ENCODE results near the gene KLRC3. TPM values are rescaled to one million over a fixed set of nuclear protein-coding genes. Genes with fewer than 3 reads are reported as not detected.

The KLRC3 gene
- total and polyA plus RNA-seq, 2 of the 13 experiments (the other 11 are each of a cell fraction or from before 2014, with no cell fraction given): not detected

- Histone ChIP-seq H3K36me3 (replicated peaks in 1 of 2; ENCODE audit: control insufficient read depth in 1 of 2, insufficient read depth in 2 of 2, low read length in 2 of 2) (no peaks in the 10 kb centered on the region), H3K4me1 (ENCODE audit: insufficient read depth, low read length) (no peaks in the 10 kb centered on the region), H3K27me3 (ENCODE audit: control insufficient read depth in 1 of 2, insufficient read depth in 2 of 2, low read length in 2 of 2) (no peaks in the 10 kb centered on the region), H2AFZ (ENCODE audit: low read length) (no peak overlapping the region), H3K4me3 (replicated peaks in 1 of 3; ENCODE audit: insufficient read depth in 1 of 3, low read depth in 2 of 3, low read length in 3 of 3) (no peak overlapping the region), H3K9me3 (ENCODE audit: low read length) (peaks cover 12% of the 10 kb centered on the region; the same call in 1 of the 2 replicates), H3K79me2 (ENCODE audit: insufficient read depth, low read length) (no peaks in the 10 kb centered on the region), H3K27ac (ENCODE audit: extremely low read length, insufficient read depth, low read length) (no peak overlapping the region), H3K9ac (ENCODE audit: insufficient read depth, low read depth, low read length) (no peak overlapping the region), H4K20me1 (ENCODE audit: insufficient read depth, low read length) (no peaks in the 10 kb centered on the region), H3K4me2 (ENCODE audit: low read depth, low read length) (no peak overlapping the region)
- POLR2A ChIA-PET: no interaction called here
- 0% methylated on average over 2 of the region's 2 CpGs for WGBS (ENCODE audit: low lambda C conversion rate)
- FAIRE-seq (no peak), DNase-seq (ENCODE audit: low spot score) (no peak), ATAC-seq (no peak)
- CTCF ChIA-PET (ENCODE audit: low intra/inter-chr PET ratio, low total read pairs): no interaction called here
- BruUV-seq (replicated peaks): no TSS peak
- in situ Hi-C loops (cut with HindIII; ENCODE audit: extremely low pct_ligation_motif_present, low pct_unique_long_range_greater_than_20kb): no loop called here
- TF ChIP-seq SETDB1 (CRISPR knock-in tag; IDR thresholded peaks at IDR 0.05; ENCODE audit: borderline replicate concordance) (no peak), ZFY (CRISPR knock-in tag; IDR thresholded peaks at IDR 0.05) (no peak), ZNF772 (CRISPR knock-in tag; IDR thresholded peaks at IDR 0.05) (no peak), STAG1 (CRISPR knock-in tag; IDR thresholded peaks at IDR 0.05) (no peak), ZNF574 (CRISPR knock-in tag; IDR thresholded peaks at IDR 0.05) (no peak), SMARCE1 (IDR thresholded peaks at IDR 0.05; ENCODE audit: borderline replicate concordance) (no peak)
- intact Hi-C loops (cut with micrococcal nuclease; ENCODE audit: unreplicated experiment): no loop called here
Observed at GRCh38 chr12:10456856-10457255, 36.5 kb upstream of the KLRC3 start.

DNA sequence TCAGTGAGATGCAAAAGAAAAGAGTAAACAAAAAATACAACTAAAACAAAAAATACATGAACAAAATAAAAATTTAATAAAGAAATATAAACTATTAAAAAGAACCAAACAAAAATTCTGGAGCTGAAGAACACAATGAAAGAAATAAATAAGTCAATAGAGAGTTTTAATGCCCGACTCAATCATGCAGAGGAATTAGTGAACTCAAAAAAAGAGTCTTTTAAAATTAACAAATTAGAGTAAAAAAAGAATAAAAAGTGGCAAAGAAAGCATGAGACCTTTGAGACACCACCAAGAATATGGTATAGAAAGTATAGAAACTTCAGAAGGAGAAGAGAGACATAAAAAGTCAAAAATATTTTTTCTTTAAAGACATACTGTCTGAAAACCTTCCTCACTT is 35.4 kb upstream of the KLRC3 start:
- H3K9me3 ChIP-seq (ENCODE audit: low read length): peaks cover 12% of the 10 kb centered on the region; the same call in 1 of the 2 replicates
- H3K79me2 ChIP-seq (ENCODE audit: insufficient read depth, low read length): no peaks in the 10 kb centered on the region
- FAIRE-seq: no peak
- ChIA-PET CTCF (ENCODE audit: low intra/inter-chr PET ratio, low total read pairs) (no interaction called here), POLR2A (no interaction called here)
- H3K36me3 ChIP-seq (replicated peaks in 1 of 2; ENCODE audit: control insufficient read depth in 1 of 2, insufficient read depth in 2 of 2, low read length in 2 of 2): no peaks in the 10 kb centered on the region
- H2AFZ ChIP-seq (ENCODE audit: low read length): no peak overlapping the region
- H4K20me1 ChIP-seq (ENCODE audit: insufficient read depth, low read length): no peaks in the 10 kb centered on the region
- no peak overlapping the region for H3K4me2 ChIP-seq (ENCODE audit: low read depth, low read length)
- ATAC-seq: no peak
- no peak overlapping the region for H3K4me3 ChIP-seq (replicated peaks in 1 of 3; ENCODE audit: insufficient read depth in 1 of 3, low read depth in 2 of 3, low read length in 3 of 3)
- intact Hi-C loops (cut with micrococcal nuclease; ENCODE audit: unreplicated experiment) (no loop called here), in situ Hi-C loops (cut with HindIII; ENCODE audit: extremely low pct_ligation_motif_present, low pct_unique_long_range_greater_than_20kb) (no loop called here)
- BruUV-seq (replicated peaks): no TSS peak
- no peak overlapping the region for H3K27ac ChIP-seq (ENCODE audit: extremely low read length, insufficient read depth, low read length)
- WGBS (ENCODE audit: low lambda C conversion rate): 3% methylated on average over 1 of the region's 1 CpG
- no peak for DNase-seq (ENCODE audit: low spot score)
- H3K27me3 ChIP-seq (ENCODE audit: control insufficient read depth in 1 of 2, insufficient read depth in 2 of 2, low read length in 2 of 2): no peaks in the 10 kb centered on the region
- H3K9ac ChIP-seq (ENCODE audit: insufficient read depth, low read depth, low read length): no peak overlapping the region
- no peaks in the 10 kb centered on the region for H3K4me1 ChIP-seq (ENCODE audit: insufficient read depth, low read length)
- TF ChIP-seq THRA (CRISPR knock-in tag; IDR thresholded peaks at IDR 0.05; ENCODE audit: borderline replicate concordance): no peak
- no peak for TF ChIP-seq SETDB1 (CRISPR knock-in tag; IDR thresholded peaks at IDR 0.05; ENCODE audit: borderline replicate concordance)
- no peak for TF ChIP-seq ZNF260 (CRISPR knock-in tag; IDR thresholded peaks at IDR 0.05; ENCODE audit: borderline replicate concordance, low read depth)
- TF ChIP-seq MEF2D (CRISPR knock-in tag; IDR thresholded peaks at IDR 0.05): no peak
- TF ChIP-seq GTF2F1 (IDR thresholded peaks at IDR 0.05; ENCODE audit: low read length): no peak
- TF ChIP-seq KAT7 (CRISPR knock-in tag; IDR thresholded peaks at IDR 0.05; ENCODE audit: borderline replicate concordance): no peak
- no peak for TF ChIP-seq ZNF382 (CRISPR knock-in tag; IDR thresholded peaks at IDR 0.05; ENCODE audit: borderline replicate concordance)
- no peak for TF ChIP-seq SALL1 (CRISPR knock-in tag; IDR thresholded peaks at IDR 0.05)
- TF ChIP-seq, protein P1, sequence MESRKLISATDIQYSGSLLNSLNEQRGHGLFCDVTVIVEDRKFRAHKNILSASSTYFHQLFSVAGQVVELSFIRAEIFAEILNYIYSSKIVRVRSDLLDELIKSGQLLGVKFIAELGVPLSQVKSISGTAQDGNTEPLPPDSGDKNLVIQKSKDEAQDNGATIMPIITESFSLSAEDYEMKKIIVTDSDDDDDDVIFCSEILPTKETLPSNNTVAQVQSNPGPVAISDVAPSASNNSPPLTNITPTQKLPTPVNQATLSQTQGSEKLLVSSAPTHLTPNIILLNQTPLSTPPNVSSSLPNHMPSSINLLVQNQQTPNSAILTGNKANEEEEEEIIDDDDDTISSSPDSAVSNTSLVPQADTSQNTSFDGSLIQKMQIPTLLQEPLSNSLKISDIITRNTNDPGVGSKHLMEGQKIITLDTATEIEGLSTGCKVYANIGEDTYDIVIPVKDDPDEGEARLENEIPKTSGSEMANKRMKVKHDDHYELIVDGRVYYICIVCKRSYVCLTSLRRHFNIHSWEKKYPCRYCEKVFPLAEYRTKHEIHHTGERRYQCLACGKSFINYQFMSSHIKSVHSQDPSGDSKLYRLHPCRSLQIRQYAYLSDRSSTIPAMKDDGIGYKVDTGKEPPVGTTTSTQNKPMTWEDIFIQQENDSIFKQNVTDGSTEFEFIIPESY (CRISPR knock-in tag; IDR thresholded peaks at IDR 0.05): no peak

Data from HepG2 (cell line).